ENCODE results near the gene PTPN7. TPM values are rescaled to one million over a fixed set of nuclear protein-coding genes. Genes with fewer than 3 reads are reported as not detected.

Gene PTPN7
- total RNA-seq, 4 donors from 2014 or later: 1.9 to 5.5 (median 3.1) TPM

DNA sequence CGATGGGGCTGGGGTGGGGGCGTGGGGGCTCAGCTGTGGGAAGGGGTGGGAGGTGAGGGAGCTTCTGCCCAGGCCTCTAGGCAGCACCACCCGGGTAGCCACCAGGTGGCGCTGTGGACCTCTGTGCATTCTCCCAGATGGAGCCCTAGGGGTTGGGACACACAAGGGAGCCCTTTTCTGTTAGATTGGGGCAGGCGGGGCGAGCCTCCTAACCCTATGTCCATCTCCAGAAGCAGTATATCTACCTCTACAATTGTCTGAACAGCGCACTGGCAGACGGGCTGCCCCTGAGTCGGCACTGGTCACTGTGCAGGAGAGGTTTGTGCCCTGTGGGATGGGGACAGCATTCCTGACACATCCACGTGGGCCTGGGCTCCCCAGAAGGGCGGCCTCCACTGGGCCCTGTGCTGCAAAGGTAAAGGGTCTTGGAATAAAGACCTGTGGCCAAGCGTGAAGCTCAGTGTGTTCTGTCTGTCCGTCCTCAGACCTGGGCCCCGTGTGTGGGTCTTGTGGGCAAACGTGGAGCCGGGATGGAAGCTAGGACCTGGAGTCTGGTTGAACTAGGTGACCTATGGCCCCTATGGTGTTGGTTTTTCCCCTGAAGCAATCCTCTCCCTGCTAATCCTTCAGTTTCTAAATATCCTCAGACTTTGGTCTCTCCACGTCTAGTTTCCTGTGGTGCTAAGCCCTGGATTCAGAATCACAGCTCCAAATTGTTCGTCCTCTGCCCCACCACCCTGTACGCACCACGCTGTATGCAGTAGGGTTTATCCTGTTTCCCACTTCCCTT, 28.8 kb upstream of the PTPN7 start:
- WGBS, 2 donors: 62 to 68% methylated on average over 10 to 13 of the region's 20 CpGs
- H3K27ac ChIP-seq: no peak overlapping the region
- peaks cover 6 to 29% (median 10%) of the 10 kb centered on the region in 3 donors for H3K4me1 ChIP-seq
- no peaks in the 10 kb centered on the region for H3K36me3 ChIP-seq
- TF ChIP-seq POLR2A (IDR thresholded peaks at IDR 0.05): no peak
- TF ChIP-seq, protein P1, sequence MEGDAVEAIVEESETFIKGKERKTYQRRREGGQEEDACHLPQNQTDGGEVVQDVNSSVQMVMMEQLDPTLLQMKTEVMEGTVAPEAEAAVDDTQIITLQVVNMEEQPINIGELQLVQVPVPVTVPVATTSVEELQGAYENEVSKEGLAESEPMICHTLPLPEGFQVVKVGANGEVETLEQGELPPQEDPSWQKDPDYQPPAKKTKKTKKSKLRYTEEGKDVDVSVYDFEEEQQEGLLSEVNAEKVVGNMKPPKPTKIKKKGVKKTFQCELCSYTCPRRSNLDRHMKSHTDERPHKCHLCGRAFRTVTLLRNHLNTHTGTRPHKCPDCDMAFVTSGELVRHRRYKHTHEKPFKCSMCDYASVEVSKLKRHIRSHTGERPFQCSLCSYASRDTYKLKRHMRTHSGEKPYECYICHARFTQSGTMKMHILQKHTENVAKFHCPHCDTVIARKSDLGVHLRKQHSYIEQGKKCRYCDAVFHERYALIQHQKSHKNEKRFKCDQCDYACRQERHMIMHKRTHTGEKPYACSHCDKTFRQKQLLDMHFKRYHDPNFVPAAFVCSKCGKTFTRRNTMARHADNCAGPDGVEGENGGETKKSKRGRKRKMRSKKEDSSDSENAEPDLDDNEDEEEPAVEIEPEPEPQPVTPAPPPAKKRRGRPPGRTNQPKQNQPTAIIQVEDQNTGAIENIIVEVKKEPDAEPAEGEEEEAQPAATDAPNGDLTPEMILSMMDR (IDR thresholded peaks at IDR 0.05): peak; percentile 52 to 94 (median 64)
- no peak overlapping the region for H3K4me3 ChIP-seq
- no peaks in the 10 kb centered on the region for H3K9me3 ChIP-seq
- intact Hi-C loops (cut with DNase I): loop anchor here (5.0 to 10.0 kb wide), 2 partner anchors 128 to 526 kb away; partner anchors contain the start of gene SYT2
- DNase-seq: no peak
- peaks cover 0 to 86% (median 1%) of the 10 kb centered on the region in 4 donors for H3K27me3 ChIP-seq

GRCh38 chr1:202187697-202188407, 27.4 kb upstream of the PTPN7 start:
- intact Hi-C loops (cut with DNase I): loop anchor here (5.0 to 10.0 kb wide), 2 partner anchors 129 to 527 kb away; partner anchors contain the start of gene SYT2

GRCh38 chr1:202187041-202187671, 26.8 kb upstream of the PTPN7 start:
- intact Hi-C loops (cut with DNase I): loop anchor here (5.0 to 10.0 kb wide), 2 partner anchors 130 to 528 kb away; partner anchors contain the start of gene SYT2
- H3K9me3 ChIP-seq: no peaks in the 10 kb centered on the region
- no peak overlapping the region for H3K4me3 ChIP-seq
- H3K27ac ChIP-seq: no peak overlapping the region
- peaks cover 0 to 84% (median 0%) of the 10 kb centered on the region in 4 donors for H3K27me3 ChIP-seq
- no peak for DNase-seq
- no peaks in the 10 kb centered on the region for H3K36me3 ChIP-seq
- TF ChIP-seq, protein P1 (IDR thresholded peaks at IDR 0.05): no peak
- TF ChIP-seq POLR2A (IDR thresholded peaks at IDR 0.05): no peak
- H3K4me1 ChIP-seq: peaks cover 0 to 8% (median 0%) of the 10 kb centered on the region in 3 donors
- WGBS, 2 donors: 40 to 70% methylated on average over 2 of the region's 8 CpGs

More at GRCh38 chr1:202187697-202188407, 27.4 kb upstream of the PTPN7 start:
- Histone ChIP-seq H3K27ac (no peak overlapping the region), H3K36me3 (no peaks in the 10 kb centered on the region), H3K4me3 (no peak overlapping the region), H3K4me1 (peaks cover 0 to 15% (median 0%) of the 10 kb centered on the region in 3 donors), H3K9me3 (no peaks in the 10 kb centered on the region), H3K27me3 (peaks cover 0 to 84% (median 0%) of the 10 kb centered on the region in 4 donors)
- no peak for DNase-seq
- 47 to 55% methylated on average over 3 to 5 of the region's 8 CpGs for WGBS, 2 donors
- TF ChIP-seq POLR2A (IDR thresholded peaks at IDR 0.05): no peak
- TF ChIP-seq, protein P1 (IDR thresholded peaks at IDR 0.05): no peak

- Histone ChIP-seq H3K27me3 (peaks cover 0 to 90% (median 0%) of the 10 kb centered on the region in 4 donors), H3K4me3 (no peak overlapping the region), H3K36me3 (no peaks in the 10 kb centered on the region), H3K9me3 (no peaks in the 10 kb centered on the region), H3K27ac (no peak overlapping the region), H3K4me1 (peaks cover 0 to 8% (median 0%) of the 10 kb centered on the region in 3 donors)
- 75% methylated on average over 6 of the region's 7 CpGs; no CpG with 5 or more reads in 1 of the 2 donors for WGBS, 2 donors
- intact Hi-C loops (cut with DNase I): loop anchor here (5.0 to 10.0 kb wide), 2 partner anchors 131 to 528 kb away; partner anchors contain the start of gene SYT2
- TF ChIP-seq, protein P1 (IDR thresholded peaks at IDR 0.05): no peak
- TF ChIP-seq POLR2A (IDR thresholded peaks at IDR 0.05): no peak
- DNase-seq: no peak
Observed at GRCh38 chr1:202186327-202186726, 25.9 kb upstream of the PTPN7 start.
